Epithelial cell of esophagus (primary cell): ENCODE data around the gene TH.
"Not testable (repeated sequence)": the region's sequence is repeated elsewhere in the genome, so short reads cannot be mapped to it uniquely, and the experiment has no call there.

Experiments used
- DNase-seq: peaks from one replicate; pipeline ENCODE4 v3.0.0; 2010; ENCODE audit warnings: low read depth
- H3K4me3 ChIP-seq: 2 replicates; pipeline ENCODE4 v1.5.1; 2011; ENCODE audit warnings: mild to moderate bottlenecking, low read length, control low read depth
- CTCF ChIP-seq: IDR thresholded peaks from 2 replicates; pipeline ENCODE4 v1.5.1; 2011; ENCODE audit warnings: low read depth, mild to moderate bottlenecking, low read length, control low read depth, inconsistent platforms; ENCODE audit not compliant: insufficient read depth; ENCODE audit errors: missing control alignments

Gene TH

GRCh38 chr11:2198621-2199365 lies 27.2 kb upstream of the TH start:
- DNase-seq = no peak
- no peak for TF ChIP-seq CTCF

GRCh38 chr11:2197771-2198520 lies 26.3 kb upstream of the TH start:
- no peak overlapping the region for H3K4me3 ChIP-seq
- TF ChIP-seq CTCF = no peak
- DNase-seq = no peak

More at GRCh38 chr11:2198621-2199365, 27.2 kb upstream of the TH start:
- no peak overlapping the region for H3K4me3 ChIP-seq

GRCh38 chr11:2196970-2197770 lies 25.6 kb upstream of the TH start:
- DNase-seq = peak; percentile 78
- peak; percentile 90 for TF ChIP-seq CTCF
- no peak overlapping the region for H3K4me3 ChIP-seq

- DNase-seq = no peak
- no peak overlapping the region for H3K4me3 ChIP-seq
- TF ChIP-seq CTCF = no peak
Observed at GRCh38 chr11:2195756-2196088, 24.1 kb upstream of the TH start.

GRCh38 chr11:2194877-2195755 lies 23.5 kb upstream of the TH start:
- peak; percentile 36 for DNase-seq
- peak; percentile 89 for TF ChIP-seq CTCF
- H3K4me3 ChIP-seq = no peak overlapping the region

DNA sequence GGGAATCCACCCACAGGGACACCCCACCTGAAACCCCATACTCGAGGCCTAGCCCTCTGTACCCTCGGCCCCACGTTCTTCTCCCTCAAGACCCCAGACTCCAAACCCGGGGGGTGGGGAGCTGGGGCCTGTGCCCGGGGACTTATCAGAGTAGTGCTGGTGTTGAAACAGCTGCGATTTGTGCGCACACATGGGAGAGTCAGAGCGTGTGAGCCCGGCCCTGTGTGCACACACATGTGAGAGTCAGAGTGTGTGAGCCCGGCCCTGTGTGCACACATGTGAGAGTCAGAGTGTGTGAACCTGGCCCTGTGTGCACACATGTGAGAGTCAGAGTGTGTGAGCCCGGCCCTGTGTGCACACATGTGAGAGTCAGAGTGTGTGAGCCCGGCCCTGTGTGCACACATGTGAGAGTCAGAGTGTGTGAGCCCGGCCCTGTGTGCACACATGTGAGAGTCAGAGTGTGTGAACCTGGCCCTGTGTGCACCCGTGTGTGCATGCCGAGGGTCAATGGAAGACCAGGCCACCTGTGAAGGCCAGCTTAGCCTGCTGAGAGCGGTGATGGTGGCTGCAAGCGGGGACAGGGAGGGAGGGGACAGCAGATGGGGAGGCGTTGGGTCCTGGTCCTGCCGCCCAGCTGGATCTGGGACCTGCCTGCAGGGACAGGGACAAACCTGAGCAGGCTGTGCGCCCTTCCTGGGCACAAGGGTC lies 22.4 kb upstream of the TH start:
- DNase-seq, H3K4me3 ChIP-seq: not testable (repeated sequence)
